ENCODE results near the gene CAMKMT. TPM values are rescaled to one million over a fixed set of nuclear protein-coding genes. Genes with fewer than 3 reads are reported as not detected.
A peak's percentile ranks its signal among the peaks of the same experiment; 100 is the strongest.

Gene CAMKMT
- total RNA-seq, 4 donors from 2014 or later, result 4.5 to 57.9 (median 15.4) TPM

DNA sequence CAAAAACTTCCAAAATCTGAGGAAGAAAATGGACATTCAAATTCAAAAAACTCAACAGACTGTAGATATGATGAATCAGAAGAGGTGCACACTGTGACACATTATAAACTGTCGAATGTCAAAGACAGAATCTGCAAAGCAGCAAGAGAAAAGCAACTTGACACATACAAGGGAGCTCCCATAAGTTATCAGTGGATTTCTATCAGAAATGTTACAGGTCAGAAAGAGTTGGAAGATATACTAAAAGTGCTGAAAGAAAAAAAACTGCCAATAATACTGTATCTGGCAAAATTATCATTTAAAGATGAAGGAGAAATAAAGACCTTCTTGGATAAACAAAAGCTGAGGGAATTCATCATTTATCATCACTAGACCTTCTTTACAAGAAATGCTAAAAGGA, 102.7 kb downstream of the CAMKMT start:
- Histone ChIP-seq H3K9me3 (peaks cover 15 to 22% of the 10 kb centered on the region in 2 donors), H3K27me3 (no peaks in the 10 kb centered on the region), H3K36me3 (no peaks in the 10 kb centered on the region), H3K27ac (no peak overlapping the region), H3K4me1 (no peaks in the 10 kb centered on the region), H3K4me3 (no peak overlapping the region)
- WGBS, 2 donors (ENCODE audit: low coverage in 1 of 2), result 95 to 100% methylated on average over 1 of the region's 1 CpG
- intact Hi-C loops (cut with DNase I; ENCODE audit: low total_unique reads) (no loop called here), in situ Hi-C loops (cut with MboI; ENCODE audit: low pct_ligation_motif_present in 1 of 4, low pct_unique_long_range_greater_than_20kb in 1 of 4, low sequenced_read_pairs in 3 of 4) (no loop called here)
- TF ChIP-seq POLR2A (IDR thresholded peaks at IDR 0.05) (no peak), POLR2AphosphoS5 (IDR thresholded peaks at IDR 0.05) (no peak), CTCF (IDR thresholded peaks at IDR 0.05) (no peak), EP300 (IDR thresholded peaks at IDR 0.05; ENCODE audit: low read depth) (no peak)
- no peak for DNase-seq

DNA sequence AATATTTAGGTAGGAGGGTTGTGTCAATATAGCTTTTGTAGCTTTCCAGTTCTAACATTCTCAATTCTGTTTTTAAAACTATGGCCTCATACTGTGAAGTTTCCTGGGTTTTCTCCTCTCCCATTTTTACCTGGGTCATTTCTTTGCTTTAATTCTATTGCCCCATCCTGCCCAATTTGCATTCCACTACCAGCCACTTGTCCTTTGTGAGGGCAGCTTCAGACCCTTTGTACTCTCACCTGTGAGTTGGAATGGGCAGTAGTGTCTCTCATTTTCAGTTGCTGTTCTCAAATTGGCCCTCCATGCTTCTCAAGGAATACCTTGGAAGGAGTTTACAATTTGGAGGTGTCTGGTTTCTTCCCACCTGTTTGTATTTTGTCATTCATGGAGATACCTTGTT, 108.4 kb downstream of the CAMKMT start:
- in situ Hi-C loops (cut with MboI; ENCODE audit: low pct_ligation_motif_present in 1 of 4, low pct_unique_long_range_greater_than_20kb in 1 of 4, low sequenced_read_pairs in 3 of 4), result loop anchor here in 1 of 4 donors (10.0 kb wide), 1 partner anchor 485 kb away; no protein-coding TSS in a partner anchor
- Histone ChIP-seq H3K9me3 (peaks cover 0 to 3% of the 10 kb centered on the region in 2 donors), H3K27me3 (no peaks in the 10 kb centered on the region), H3K27ac (no peak overlapping the region), H3K4me3 (no peak overlapping the region), H3K4me1 (no peaks in the 10 kb centered on the region), H3K36me3 (no peaks in the 10 kb centered on the region)
- no peak for DNase-seq
- TF ChIP-seq CTCF (IDR thresholded peaks at IDR 0.05) (no peak), POLR2A (IDR thresholded peaks at IDR 0.05) (no peak), EP300 (IDR thresholded peaks at IDR 0.05; ENCODE audit: low read depth) (no peak), POLR2AphosphoS5 (IDR thresholded peaks at IDR 0.05) (no peak)
- intact Hi-C loops (cut with DNase I; ENCODE audit: low total_unique reads), result no loop called here

GRCh38 chr2:44477657-44478414, 116.1 kb downstream of the CAMKMT start:
- in situ Hi-C loops (cut with MboI; ENCODE audit: low pct_ligation_motif_present in 1 of 4, low pct_unique_long_range_greater_than_20kb in 1 of 4, low sequenced_read_pairs in 3 of 4), result loop anchor here (10.0 to 25.0 kb wide), 2 partner anchors 477 to 484 kb away; no protein-coding TSS in a partner anchor
- no peak overlapping the region for H3K4me3 ChIP-seq
- intact Hi-C loops (cut with DNase I; ENCODE audit: low total_unique reads), result no loop called here
- WGBS, 2 donors (ENCODE audit: low coverage in 1 of 2), result 95 to 98% methylated on average over 3 of the region's 3 CpGs
- no peak overlapping the region for H3K27ac ChIP-seq
- no peaks in the 10 kb centered on the region for H3K9me3 ChIP-seq
- DNase-seq, result no peak
- TF ChIP-seq EP300 (IDR thresholded peaks at IDR 0.05; ENCODE audit: low read depth) (no peak), POLR2AphosphoS5 (IDR thresholded peaks at IDR 0.05) (no peak), CTCF (IDR thresholded peaks at IDR 0.05) (no peak), POLR2A (IDR thresholded peaks at IDR 0.05) (no peak)
- H3K4me1 ChIP-seq, result no peaks in the 10 kb centered on the region
- no peaks in the 10 kb centered on the region for H3K27me3 ChIP-seq
- no peaks in the 10 kb centered on the region for H3K36me3 ChIP-seq

GRCh38 chr2:44479127-44479887, 117.6 kb downstream of the CAMKMT start:
- Histone ChIP-seq H3K4me3 (no peak overlapping the region), H3K9me3 (no peaks in the 10 kb centered on the region), H3K27me3 (no peaks in the 10 kb centered on the region), H3K27ac (no peak overlapping the region), H3K4me1 (no peaks in the 10 kb centered on the region), H3K36me3 (no peaks in the 10 kb centered on the region)
- in situ Hi-C loops (cut with MboI; ENCODE audit: low pct_ligation_motif_present in 1 of 4, low pct_unique_long_range_greater_than_20kb in 1 of 4, low sequenced_read_pairs in 3 of 4), result loop anchor here (10.0 to 25.0 kb wide), 2 partner anchors 475 to 483 kb away; no protein-coding TSS in a partner anchor
- 21 to 28% methylated on average over 4 to 5 of the region's 5 CpGs for WGBS, 2 donors (ENCODE audit: low coverage in 1 of 2)
- TF ChIP-seq CTCF (IDR thresholded peaks at IDR 0.05) (peak; percentile 93 to 99 (median 96)), POLR2AphosphoS5 (IDR thresholded peaks at IDR 0.05) (no peak)
- DNase-seq, result peak; percentile 16
- intact Hi-C loops (cut with DNase I; ENCODE audit: low total_unique reads), result no loop called here

All from transverse colon (tissue), 4 donors.